Stimulated activated CD8-positive, alpha-beta memory T cell treated with anti-CD3 and anti-CD28 coated beads, Interleukin-12 subunit alpha, Interleukin-12 subunit beta, amount 100 ng/mL, for 24 hours (primary cell): ENCODE measurements around the gene UTF1.

ENCODE experiments used
- DNase-seq: peaks from one replicate; pipeline ENCODE4 v3.0.0-alpha.2; 2020; ENCODE audit errors: extremely low read depth

The UTF1 gene, protein sequence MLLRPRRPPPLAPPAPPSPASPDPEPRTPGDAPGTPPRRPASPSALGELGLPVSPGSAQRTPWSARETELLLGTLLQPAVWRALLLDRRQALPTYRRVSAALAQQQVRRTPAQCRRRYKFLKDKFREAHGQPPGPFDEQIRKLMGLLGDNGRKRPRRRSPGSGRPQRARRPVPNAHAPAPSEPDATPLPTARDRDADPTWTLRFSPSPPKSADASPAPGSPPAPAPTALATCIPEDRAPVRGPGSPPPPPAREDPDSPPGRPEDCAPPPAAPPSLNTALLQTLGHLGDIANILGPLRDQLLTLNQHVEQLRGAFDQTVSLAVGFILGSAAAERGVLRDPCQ

DNA sequence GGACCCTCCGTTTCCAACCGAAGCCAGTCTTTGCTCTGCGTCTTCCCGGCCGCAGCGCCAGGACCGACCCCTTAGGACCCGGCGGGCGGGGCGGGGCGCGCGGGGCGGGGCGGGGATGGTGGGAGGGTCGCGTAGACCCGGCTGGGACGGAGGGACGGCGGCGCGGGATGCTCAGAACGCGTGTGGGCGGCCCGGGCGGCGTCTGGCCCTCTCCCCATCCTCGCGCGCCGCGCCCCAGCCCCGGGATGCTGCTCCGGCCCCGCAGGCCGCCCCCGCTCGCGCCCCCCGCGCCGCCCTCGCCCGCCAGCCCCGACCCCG, at the start of gene UTF1:
Gene UTF1, plus strand, starts transcription at position 174 of the 318 bp plus-strand sequence. Its CDS starts 72 bp downstream, at position 246.
- no peak for DNase-seq

DNA sequence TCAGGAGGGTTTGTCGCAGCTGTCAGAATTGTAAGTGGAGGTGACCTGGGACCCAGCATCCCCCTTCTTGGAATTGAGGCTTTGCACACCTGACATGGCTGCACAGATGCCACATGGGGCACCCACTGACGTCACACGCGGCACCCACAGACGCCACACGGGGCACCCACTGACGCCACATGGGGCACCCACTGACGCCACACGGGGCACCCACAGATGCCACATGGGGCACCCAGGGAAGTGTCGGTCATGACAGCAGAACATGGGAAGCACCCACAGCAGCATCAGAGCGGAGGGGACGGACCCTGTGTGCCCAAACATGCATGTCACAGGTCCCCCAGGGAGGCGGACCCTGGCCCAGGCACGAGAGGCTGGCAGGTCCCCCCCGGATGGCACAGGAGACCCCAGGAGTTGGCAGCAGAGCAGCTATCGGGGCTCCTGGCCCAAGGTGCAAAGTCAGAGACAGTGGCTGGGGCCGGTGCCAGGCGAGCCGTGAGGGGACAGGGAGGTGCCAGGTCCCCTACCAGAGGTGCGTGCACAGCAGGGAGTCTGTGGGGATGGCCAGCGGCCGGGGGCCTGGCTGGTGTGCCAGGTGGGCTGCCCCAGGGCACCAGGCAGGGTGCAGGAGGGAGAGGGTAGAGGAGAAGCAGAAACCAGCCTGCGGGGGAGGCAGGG, 48.9 kb upstream of the UTF1 start:
- DNase-seq = no peak

DNA sequence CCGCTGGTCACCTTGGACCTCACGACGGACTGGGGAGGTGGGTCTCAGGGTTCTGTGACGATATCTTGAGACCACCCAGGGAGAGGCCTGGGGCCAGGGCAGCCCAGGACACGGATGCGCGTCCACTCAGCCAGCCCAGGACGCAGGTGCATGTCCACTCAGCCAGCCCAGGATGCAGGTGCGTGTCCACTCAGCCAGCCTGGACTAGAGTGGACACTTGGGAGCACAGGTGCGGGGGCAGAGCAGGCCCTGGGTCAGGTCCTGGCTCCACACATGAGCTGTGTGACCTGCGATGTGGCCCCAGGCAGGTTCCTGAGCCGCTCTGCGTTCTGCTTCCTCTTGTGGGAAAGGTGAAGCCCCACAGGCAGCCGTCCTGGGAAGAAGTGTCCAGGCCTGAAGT, 47.8 kb upstream of the UTF1 start:
- DNase-seq = no peak

DNA sequence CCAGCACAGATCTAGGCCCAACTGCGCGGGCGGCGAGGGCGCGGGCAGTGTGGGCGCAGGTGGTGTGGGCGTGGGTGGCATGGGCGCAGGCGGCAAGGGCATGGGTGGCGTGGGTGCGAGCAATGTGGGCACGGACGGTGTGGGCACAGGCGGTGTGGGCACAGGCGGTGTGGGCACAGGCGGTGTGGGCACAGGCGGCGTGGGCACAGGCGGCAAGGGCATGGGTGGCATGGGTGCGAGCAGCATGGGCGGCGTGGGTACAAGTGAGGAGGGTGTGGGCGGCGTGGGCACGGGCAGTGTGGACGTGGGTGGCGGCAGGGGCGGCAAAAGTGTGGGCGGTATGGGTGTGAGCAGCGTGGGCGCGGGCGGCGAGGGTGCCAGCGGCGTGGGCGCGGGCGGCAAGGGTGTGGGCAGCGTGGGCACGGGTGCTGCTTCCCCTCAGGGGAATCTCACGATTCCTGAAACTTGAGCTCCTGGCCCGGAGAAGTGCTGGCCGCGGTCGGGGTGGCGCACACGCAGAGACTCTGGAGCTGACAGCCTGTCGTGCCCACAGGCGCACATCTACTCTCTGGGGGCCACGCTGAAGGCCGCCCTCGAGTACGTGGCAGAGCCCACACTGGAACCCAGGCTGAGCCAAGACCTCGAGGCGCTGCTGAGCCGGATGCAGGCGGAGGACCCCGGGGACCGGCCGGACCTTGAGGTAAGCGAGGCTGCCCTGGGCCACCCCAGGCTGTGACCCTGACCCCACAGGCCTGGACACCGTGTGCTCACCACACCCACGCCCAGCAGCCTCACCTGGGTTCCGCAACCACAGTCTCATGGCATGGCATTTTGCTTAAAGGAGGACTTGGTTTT, 47.0 kb upstream of the UTF1 start:
- DNase-seq = no peak

DNA sequence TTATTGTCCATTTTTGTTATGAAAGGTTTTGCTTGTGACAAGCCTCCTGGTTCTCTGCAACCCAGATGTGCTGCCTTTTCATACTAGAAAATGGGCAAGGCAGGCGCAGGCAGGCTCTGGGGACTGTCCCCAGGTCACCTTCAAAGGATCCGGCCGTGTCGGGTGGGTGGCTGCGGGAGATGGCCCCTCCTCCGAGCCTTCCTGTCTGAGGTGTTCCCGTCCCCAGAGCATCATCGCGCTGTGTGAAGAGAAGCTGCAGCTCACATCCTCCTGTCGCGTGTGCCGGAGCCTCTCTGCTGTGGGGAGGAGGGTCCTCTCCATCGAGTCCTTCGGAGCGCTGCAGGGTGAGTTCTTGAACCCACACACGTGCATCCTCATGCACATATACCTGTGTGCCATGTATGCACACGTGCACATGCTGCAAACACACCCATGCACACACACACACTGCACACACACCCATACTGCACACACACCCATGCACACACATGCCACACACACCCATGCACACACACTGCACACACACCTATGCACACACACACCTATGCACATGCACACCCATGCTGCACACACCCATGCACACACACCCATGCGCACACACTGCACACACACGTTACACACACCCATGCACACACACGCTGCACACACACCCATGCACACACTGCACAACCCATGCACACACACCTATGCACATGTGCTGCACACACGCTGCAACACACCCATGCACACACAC, 46.2 kb upstream of the UTF1 start:
- DNase-seq = no peak

DNA sequence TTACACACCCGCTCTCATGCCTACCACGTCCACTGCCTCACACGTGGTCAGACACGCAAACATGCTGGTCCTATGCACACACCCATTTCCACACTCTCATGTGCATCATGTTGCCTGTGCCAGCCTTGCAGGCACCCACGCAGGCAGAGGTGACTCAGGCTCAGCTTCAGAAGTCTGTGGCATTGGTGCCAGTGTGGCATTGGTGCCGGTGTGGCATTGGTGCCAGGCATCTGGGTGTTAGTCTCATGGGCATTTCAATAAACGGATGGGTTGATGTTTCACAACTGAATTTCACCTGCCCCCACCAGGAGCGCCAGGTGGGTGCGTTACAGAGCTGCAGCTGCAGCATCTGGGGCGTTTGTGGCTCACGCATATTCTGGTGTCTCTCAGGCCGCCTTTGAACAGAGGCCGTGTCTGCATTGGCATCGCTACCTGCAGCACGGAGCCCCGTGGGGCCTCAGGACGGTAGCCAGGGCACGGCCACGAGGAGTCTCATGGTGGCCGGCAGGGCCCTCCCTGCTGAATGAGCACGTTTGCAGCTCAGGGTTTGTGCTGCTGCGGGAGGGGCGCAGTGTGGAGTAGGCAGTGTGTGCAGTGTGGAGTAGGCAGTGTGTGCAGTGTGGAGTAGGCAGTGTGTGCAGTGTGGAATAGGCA, 45.3 kb upstream of the UTF1 start:
- no peak for DNase-seq

DNA sequence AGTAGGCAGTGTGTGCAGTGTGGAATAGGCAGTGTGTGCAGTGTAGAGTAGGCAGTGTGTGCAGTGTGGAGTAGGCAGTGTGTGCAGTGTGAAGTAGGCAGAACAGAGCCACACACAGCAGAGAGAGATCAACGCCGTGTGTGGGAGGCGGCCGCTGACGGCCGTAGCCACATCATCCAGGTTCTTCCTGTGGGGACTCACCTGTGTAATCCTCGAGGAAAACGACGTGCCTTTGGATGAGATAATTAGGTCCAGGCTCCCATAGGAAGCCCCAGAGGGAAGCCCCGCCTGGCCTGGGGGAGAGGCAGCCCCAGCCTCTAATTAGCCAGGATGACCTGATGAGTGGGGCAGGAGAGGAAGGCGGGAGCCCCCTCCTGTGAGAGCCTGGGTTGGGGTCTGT, 44.6 kb upstream of the UTF1 start:
- no peak for DNase-seq

DNA sequence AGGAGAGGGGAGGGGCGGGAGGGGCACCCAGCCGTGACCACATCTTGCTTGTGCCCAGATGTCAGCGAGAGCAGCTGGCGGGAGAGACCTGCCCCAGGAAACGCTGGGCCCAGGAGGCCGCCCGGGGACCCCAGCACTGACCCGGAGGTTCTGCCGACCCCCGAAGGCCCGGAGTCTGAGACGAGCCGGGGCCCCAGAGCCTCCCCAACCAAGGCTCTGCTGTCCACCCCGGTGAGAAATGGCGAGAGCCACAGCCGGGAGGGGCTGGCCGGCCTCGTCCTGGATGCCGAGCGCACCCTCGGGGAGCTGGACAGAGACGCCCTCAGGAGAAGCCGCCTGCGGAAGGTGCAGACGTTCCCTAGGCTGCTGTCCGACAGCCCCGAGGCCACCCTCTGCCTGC, 44.1 kb upstream of the UTF1 start:
- DNase-seq = no peak

DNA sequence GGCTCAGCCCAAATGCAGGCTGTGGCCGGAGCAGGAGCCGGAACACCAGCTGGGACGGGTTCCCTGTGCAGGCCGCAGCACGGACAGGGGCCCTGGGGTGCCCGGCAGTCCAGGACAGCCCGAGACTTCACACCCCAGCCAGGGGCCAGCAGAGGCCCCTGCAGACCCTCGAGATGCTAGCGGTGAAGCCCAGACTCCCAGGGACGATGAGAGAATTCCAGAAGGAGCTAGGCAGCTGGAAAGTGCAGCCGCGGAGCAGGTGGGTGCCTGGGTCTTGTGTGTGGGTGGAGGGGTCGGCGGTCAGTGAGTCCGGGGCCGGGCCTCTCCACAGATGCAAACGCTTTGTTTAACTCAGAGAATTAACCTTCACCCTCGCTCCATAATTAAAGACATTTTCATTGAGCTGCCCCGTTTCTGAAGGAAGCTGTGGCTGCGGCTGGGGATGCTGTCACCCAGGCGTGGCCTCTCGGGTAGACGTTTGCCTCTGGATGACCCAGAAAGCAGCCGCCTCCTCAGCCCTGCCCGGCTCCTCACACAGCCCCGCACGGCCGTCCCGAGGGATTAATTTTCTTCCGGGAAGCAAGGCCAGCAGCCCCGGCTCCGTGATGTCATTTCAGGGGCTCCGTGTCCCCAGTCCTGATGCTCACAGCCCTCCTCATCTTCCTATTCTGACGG, 43.5 kb upstream of the UTF1 start:
- DNase-seq = no peak

DNA sequence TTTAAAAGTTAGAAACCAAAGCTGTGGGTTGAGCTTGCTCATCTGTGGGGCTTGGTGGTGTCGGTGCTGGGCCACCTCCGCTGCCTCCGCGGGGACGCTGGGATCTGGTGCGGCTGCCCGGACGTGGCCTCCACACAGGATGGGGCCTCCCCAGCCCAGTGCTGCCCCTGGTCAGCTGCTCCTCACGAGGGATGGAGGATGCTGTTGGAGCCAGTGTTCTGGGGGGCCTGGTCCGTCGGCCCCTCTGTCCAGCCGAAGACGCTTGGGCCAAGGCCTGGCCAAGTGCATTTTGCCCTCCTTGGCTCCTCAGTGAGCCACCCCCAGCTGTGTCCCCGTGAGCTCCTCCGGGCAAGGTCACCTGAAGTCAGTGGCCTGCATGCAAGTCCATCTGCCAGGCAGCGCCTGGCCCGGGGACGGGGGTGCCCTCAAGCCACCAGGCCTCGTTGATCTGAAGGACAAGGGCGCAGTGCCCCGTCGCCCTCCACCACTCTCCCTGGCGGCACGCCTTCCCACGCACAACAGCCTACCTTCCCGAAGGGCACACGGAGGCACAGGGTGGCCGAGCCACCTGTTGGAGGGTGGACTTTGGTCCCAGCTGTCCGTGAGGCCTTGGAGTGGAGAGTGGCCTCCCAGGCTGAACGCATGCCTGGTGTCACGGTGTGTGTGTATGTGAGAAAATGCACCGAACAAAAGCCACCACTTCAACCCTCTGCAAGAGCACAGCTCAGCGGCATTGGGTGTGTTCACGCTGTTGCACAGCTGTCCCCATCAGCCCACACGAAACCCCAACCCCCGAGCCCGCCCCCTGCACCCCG, 42.7 kb upstream of the UTF1 start:
- no peak for DNase-seq

DNA sequence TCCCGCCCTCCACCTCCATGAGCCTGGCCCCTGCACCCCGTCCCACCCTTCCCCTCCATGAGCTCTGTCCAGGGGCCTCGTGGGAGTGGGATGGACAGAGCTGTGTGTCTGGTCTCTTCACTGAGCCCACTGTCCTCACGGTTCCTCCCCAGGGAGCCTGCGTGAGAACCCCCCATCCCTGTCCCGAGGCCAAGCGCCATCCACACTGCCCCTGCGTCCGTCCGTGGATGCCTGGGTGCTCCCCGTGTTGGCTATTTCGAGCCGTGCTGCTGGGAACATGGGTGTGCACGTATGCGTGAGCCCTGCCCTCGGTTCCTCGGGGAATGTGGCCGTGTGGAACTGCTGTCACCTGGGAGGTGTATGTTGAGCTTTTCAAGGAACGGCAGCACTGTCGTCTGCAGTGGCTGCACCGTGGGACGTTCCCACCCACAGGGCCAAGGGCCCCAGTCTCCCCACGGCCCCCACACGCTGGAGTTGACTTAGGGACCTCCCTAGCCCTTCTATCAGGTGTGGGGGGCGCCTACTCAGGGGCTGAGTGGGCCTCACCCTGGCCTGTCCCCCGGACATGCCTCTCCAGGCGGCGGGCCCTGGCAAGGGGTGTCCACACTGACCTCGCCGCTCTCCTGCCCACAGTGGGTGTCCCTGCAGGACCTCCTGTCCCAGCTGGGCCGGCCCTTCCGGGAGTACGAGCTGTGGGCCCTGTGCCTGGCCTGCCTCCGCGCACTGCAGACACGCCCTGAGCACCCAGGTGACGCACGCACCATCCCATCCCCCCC, 41.9 kb upstream of the UTF1 start:
- DNase-seq = no peak

DNA sequence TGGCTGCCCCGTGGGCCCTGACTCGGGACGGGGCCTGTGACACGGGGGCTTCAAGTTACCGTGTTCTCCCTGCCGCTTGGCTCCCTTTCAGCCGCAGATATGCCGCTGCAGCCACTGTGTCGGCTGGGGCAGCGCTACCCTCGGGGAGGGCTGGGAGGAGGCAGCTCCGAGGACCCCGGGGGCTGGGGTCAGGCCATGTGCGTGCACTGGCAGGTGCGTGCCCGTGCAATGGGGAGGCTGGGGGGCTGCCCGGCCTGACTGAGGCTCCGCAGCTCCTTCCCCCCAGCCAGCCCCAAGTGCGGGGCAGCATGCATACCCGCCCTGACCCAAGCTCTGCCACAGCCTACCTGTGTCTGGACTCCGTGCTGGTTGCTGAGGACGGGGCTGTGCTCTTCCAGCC, 40.8 kb upstream of the UTF1 start:
- DNase-seq = no peak

DNA sequence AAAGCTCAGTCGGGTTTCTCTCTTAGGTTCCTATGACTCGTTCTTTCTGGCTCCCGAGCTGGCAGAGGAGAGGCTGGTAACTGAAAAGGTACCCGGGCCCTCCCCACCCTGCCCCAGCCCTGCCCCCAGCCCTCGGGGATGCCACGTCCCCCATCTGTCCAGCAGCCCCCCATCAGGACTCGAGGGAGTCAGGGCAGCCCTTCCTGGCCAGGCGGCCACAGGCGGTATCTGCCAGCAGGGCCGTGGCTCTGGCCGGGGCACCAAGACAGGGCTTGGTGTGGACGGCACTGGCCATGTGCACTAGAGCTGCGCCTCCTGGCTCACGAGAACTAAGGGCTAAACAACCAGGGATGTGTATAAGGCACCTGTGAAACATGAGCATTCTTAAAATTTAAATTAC, 40.3 kb upstream of the UTF1 start:
- DNase-seq = no peak

DNA sequence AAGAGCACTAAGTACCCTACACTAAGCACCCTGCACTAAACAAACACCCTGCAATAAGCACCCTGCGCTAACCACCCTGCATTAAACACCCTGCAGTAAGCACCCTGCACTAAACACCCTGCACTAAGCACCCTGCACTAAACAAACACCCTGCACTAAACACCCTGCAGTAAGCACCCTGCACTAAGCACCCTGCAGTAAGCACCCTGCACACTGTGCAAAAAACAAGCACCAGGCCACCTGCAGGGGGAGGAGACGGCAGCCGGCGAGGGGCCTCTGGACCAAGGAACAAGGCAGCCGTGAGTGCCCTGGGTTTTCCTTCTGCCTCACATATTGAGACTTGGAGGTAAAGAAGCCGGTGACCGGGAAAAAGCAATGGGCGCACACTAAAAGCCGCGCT, 39.8 kb upstream of the UTF1 start:
- DNase-seq = no peak

DNA sequence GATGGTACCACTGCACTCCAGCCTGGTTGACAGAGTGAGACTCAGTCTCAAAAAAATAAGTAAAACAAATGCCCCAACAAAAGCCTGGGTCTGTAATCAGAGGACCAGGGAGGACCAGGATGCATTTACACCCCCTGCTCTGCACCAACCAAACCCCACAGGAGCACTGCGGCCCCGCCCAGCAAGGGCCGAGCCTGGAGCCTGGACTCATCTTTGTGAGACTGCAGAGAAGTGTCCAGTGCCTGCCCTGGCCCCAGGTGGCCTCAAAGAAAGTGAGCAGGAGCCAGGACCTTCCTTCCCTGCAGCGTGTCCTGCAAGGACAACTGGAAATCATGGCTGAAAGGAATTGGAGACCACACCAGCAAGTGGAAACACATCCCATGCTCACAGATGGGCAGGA, 38.4 kb upstream of the UTF1 start:
- DNase-seq = no peak

DNA sequence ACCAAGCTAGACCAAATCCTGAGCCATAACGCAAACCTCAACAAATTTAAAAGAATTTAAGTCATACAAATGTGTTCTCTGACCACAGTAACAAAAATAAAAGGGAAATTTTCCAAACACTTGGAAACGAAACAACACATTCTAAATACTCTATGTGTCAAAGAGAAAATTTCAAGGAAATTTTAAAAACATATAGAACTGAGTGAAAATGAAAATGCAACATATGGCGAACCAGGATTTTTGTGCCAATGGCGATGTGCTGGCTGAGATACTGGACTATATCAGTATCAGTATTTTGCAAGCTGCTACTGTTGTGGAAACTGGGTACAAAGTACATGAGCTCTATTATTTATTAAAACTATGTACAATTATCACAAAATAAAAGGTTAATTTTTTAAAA, 35.9 kb upstream of the UTF1 start:
- no peak for DNase-seq

DNA sequence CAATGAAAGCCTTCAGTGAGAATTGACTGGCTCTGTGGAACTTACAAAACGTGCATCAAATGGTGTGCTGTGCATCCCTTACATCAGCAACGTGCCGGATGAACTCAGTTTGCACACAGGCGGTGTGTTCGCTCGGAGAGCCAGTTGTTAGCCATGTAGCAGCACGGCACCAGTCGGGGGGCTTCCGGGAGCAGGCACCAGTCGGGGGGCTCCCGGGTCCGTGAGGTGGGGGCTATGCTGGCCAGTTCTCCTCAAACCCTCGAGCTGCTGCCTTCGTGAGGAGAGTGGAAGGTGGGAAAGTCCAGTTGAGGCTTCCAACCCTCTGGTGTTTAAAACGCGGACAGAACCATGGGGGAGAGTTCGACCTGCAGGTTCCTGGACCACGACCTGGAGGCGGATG, 34.9 kb upstream of the UTF1 start:
- no peak for DNase-seq

DNA sequence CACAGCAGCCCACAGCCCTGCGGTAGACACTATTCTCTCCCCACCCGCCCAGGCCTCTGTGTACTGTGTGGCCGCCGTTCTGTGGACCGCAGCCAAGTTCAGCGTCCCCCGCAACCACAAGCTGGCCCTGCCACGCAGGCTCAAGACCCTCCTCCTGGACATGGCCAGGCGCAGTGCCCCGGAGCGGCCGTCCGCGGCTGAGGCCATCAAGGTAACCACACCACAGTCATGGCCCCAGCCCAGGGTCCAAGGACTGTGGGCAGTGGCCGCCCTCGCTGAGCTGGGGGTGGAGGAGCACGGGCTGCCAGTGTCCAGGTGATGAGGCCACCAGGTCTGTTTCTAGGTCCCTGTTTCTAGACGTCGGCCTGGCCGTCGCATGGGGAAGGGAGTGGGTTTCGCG, 34.4 kb upstream of the UTF1 start:
- DNase-seq = no peak

DNA sequence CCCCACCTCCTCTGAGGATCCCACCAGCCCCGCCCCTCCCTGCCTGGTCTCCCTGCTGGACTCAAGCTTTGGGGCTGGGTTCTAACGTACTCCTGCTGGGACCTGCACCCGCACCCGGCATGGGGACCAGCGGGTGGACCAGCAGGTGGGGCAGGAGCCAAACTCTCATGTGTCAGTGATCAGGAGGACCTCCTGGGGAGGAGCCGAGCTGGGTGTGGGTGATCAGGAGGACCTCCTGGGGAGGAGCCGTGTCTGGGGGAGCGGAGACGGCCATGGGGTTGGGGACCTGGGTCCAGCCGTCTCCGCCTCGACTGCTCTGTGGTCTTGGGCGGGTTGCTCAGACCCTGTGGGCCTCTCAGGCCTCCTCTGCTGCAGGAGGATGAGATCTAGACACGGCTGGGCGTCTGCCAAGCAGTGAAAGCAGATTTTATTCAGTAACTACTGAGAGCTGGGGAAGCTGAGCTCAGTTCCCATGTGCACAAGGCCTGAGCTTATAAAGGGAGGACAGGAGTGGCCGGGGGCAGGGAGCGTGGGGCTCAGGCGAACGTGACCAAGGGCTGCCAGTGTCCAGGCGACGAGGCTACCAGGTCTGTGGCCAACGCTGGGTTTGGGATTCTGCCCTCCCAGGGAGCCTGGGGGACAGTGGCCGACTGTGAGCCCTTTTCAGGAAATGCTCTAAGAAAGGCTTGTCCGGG, 33.6 kb upstream of the UTF1 start:
- DNase-seq = no peak
